ENCODE results near the gene GPR107.

Gene GPR107

GRCh38 chr9:130042406-130042884, 11.3 kb upstream of the GPR107 start:
- no peaks in the 10 kb centered on the region for H3K9me3 ChIP-seq (ENCODE audit: control insufficient read depth in 1 of 2, low read length in 2 of 2)
- H3K36me3 ChIP-seq (ENCODE audit: control insufficient read depth in 1 of 2, insufficient read depth in 2 of 2, low read length in 2 of 2), result no peaks in the 10 kb centered on the region
- peak overlapping the region; percentile 81 for H3K27ac ChIP-seq (ENCODE audit: low read depth, low read length)
- peak overlapping the region; percentile 70 to 78 for H3K9ac ChIP-seq (ENCODE audit: low read depth in 1 of 2, low read length in 2 of 2)
- H3K27me3 ChIP-seq (ENCODE audit: control insufficient read depth in 1 of 2, insufficient read depth in 2 of 2, low read length in 2 of 2), result peaks cover 19 to 22% of the 10 kb centered on the region in 2 donors
- peaks cover 9 to 26% of the 10 kb centered on the region in 2 donors for H3K4me1 ChIP-seq (ENCODE audit: control insufficient read depth in 1 of 2, insufficient read depth in 2 of 2, low read length in 2 of 2)
- peak overlapping the region; percentile 77 to 79 for H3K4me3 ChIP-seq (ENCODE audit: low read depth in 1 of 2, low read length in 2 of 2)

DNA sequence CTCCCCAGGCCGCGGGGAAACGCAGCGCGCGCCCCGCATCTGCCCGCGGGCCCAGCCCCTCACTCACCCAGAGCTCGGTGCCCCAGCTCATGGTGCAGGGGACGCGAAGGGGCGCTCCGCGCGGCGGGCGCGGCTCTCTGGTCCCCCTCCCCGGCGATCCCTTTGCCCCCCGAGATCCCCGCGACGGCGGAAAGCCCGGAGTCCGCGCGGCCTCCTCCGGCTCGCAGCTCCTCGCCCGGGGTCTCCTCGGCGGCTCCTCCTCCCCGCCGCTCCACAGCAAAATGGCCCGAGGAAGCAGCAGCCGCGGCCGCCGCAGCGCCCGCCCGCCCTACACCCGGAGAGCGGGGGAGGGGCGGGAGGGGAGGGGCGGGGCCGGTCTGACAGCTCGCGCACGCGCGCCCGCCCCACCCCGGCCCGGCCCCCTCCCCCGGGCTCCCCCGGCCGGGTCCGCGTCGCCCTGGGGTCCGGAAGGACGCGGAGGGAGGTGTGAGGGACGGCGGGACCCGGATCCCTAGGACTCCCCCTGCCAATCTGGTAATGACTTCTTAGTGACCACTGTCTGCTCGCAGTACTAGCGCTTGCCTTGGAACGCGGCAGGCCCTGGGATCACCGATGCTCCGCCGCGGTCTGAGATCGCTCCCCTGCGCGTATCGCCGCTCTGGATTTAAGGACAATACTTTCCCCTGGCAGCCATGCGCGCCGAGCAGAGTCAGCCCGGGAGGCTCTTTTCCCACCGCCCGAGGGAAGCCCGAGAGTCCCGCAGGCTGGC, 10.6 kb upstream of the GPR107 start, which contains the start of gene FNBP1:
TSS of gene FNBP1 (minus strand) at position 305 of the 769 bp plus-strand sequence. CDS start at position 91, 214 bp downstream.
- H3K27me3 ChIP-seq (ENCODE audit: control insufficient read depth in 1 of 2, insufficient read depth in 2 of 2, low read length in 2 of 2), result peaks cover 19 to 22% of the 10 kb centered on the region in 2 donors
- H3K9ac ChIP-seq (ENCODE audit: low read depth in 1 of 2, low read length in 2 of 2), result peak within 1 kb of the TSS; percentile 78 to 84
- H3K36me3 ChIP-seq (ENCODE audit: control insufficient read depth in 1 of 2, insufficient read depth in 2 of 2, low read length in 2 of 2), result no peaks in the 10 kb centered on the region
- H3K27ac ChIP-seq (ENCODE audit: low read depth, low read length), result peak within 1 kb of the TSS; percentile 81
- no peaks in the 10 kb centered on the region for H3K9me3 ChIP-seq (ENCODE audit: control insufficient read depth in 1 of 2, low read length in 2 of 2)
- H3K4me3 ChIP-seq (ENCODE audit: low read depth in 1 of 2, low read length in 2 of 2), result peak within 1 kb of the TSS; percentile 79
- H3K4me1 ChIP-seq (ENCODE audit: control insufficient read depth in 1 of 2, insufficient read depth in 2 of 2, low read length in 2 of 2), result peaks cover 9 to 26% of the 10 kb centered on the region in 2 donors

- peaks cover 9 to 26% of the 10 kb centered on the region in 2 donors for H3K4me1 ChIP-seq (ENCODE audit: control insufficient read depth in 1 of 2, insufficient read depth in 2 of 2, low read length in 2 of 2)
These were observed 9.8 kb upstream of the GPR107 start for GRCh38 chr9:130043654-130044623.

GRCh38 chr9:130045725-130046450, 7.8 kb upstream of the GPR107 start:
- Histone ChIP-seq H3K27ac (ENCODE audit: low read depth, low read length) (no peak overlapping the region), H3K4me1 (ENCODE audit: control insufficient read depth in 1 of 2, insufficient read depth in 2 of 2, low read length in 2 of 2) (peaks cover 9 to 25% of the 10 kb centered on the region in 2 donors)

More at GRCh38 chr9:130043654-130044623, 9.8 kb upstream of the GPR107 start:
- H3K27ac ChIP-seq (ENCODE audit: low read depth, low read length), result peak overlapping the region; percentile 72
- H3K36me3 ChIP-seq (ENCODE audit: control insufficient read depth in 1 of 2, insufficient read depth in 2 of 2, low read length in 2 of 2), result no peaks in the 10 kb centered on the region
- peak overlapping the region; percentile 71 to 79 for H3K4me3 ChIP-seq (ENCODE audit: low read depth in 1 of 2, low read length in 2 of 2)
- no peaks in the 10 kb centered on the region for H3K9me3 ChIP-seq (ENCODE audit: control insufficient read depth in 1 of 2, low read length in 2 of 2)
- H3K27me3 ChIP-seq (ENCODE audit: control insufficient read depth in 1 of 2, insufficient read depth in 2 of 2, low read length in 2 of 2), result peaks cover 19 to 22% of the 10 kb centered on the region in 2 donors
- peak overlapping the region; percentile 58 to 84 for H3K9ac ChIP-seq (ENCODE audit: low read depth in 1 of 2, low read length in 2 of 2)

DNA sequence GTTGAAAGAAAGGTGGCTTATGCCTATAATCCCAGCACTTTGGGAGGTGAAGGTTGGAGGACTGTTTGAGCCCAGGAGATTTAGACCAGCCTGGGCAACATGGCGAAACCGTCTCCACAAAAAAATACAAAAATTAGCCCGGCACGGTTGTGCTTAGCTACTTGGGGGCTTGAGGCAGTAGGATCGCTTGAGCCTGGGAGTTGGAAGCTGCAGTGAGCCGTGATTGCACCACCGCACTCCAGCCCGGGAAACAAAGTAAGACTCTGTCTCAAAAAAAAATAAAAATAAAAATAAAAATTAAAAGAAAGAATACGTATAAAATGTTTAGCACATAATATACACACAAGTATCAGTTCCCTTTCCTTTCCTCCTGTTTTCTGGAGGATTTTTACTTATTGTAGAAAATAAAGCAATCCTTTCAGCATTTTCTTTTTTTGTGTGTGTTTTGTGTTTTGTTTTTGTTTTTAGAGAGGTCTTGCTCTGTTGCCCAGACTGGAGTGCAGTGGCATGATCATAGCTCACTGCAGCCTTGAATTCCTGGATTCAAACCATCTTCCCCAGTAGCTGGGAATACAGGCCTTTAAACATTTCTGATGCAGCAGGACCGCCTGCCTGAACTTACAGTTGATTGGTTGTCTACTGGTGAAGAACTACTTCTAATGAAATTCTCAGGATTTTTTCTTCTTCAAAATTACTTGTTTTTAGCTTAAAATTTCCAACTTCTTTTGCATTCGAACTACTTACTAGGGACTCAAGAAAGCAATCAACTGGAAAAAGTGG, 4.1 kb upstream of the GPR107 start:
- no peak overlapping the region for H3K27ac ChIP-seq (ENCODE audit: low read depth, low read length)
- no peak overlapping the region for H3K4me3 ChIP-seq (ENCODE audit: low read depth in 1 of 2, low read length in 2 of 2)
- peaks cover 12 to 17% of the 10 kb centered on the region in 2 donors for H3K4me1 ChIP-seq (ENCODE audit: control insufficient read depth in 1 of 2, insufficient read depth in 2 of 2, low read length in 2 of 2)
- H3K27me3 ChIP-seq (ENCODE audit: control insufficient read depth in 1 of 2, insufficient read depth in 2 of 2, low read length in 2 of 2), result peaks cover 0 to 3% of the 10 kb centered on the region in 2 donors
- no peaks in the 10 kb centered on the region for H3K9me3 ChIP-seq (ENCODE audit: control insufficient read depth in 1 of 2, low read length in 2 of 2)
- no peaks in the 10 kb centered on the region for H3K36me3 ChIP-seq (ENCODE audit: control insufficient read depth in 1 of 2, insufficient read depth in 2 of 2, low read length in 2 of 2)
- no peak overlapping the region for H3K9ac ChIP-seq (ENCODE audit: low read depth in 1 of 2, low read length in 2 of 2)

More at GRCh38 chr9:130045725-130046450, 7.8 kb upstream of the GPR107 start:
- Histone ChIP-seq H3K4me3 (ENCODE audit: low read depth in 1 of 2, low read length in 2 of 2) (no peak overlapping the region), H3K27me3 (ENCODE audit: control insufficient read depth in 1 of 2, insufficient read depth in 2 of 2, low read length in 2 of 2) (peaks cover 19 to 22% of the 10 kb centered on the region in 2 donors), H3K9me3 (ENCODE audit: control insufficient read depth in 1 of 2, low read length in 2 of 2) (no peaks in the 10 kb centered on the region), H3K36me3 (ENCODE audit: control insufficient read depth in 1 of 2, insufficient read depth in 2 of 2, low read length in 2 of 2) (no peaks in the 10 kb centered on the region), H3K9ac (ENCODE audit: low read depth in 1 of 2, low read length in 2 of 2) (peak overlapping the region in 1 of 2 donors; percentile 6)

DNA sequence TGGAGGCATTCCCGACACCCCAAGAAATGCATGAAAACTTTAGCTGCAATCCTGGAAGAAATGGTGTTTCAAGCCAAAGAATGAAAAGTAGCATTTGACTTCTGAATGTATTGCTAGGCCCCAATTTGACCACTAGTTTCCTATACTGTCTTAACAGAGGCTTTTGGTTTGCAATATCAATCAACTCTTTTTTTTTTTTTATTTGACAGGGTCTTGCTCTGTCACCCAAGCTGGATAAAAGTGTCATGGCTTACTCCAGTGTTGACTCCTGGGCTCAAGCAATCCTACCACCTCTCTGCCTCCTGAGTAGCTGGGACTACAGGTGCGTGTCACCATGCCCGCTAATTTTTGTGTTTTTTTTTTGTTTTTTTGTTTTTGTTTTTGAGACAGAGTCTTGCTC, 3.2 kb upstream of the GPR107 start:
- H3K4me3 ChIP-seq (ENCODE audit: low read depth in 1 of 2, low read length in 2 of 2), result no peak overlapping the region
- peaks cover 16 to 18% of the 10 kb centered on the region in 2 donors for H3K4me1 ChIP-seq (ENCODE audit: control insufficient read depth in 1 of 2, insufficient read depth in 2 of 2, low read length in 2 of 2)
- H3K9me3 ChIP-seq (ENCODE audit: control insufficient read depth in 1 of 2, low read length in 2 of 2), result no peaks in the 10 kb centered on the region
- H3K27ac ChIP-seq (ENCODE audit: low read depth, low read length), result no peak overlapping the region
- H3K9ac ChIP-seq (ENCODE audit: low read depth in 1 of 2, low read length in 2 of 2), result no peak overlapping the region
- H3K36me3 ChIP-seq (ENCODE audit: control insufficient read depth in 1 of 2, insufficient read depth in 2 of 2, low read length in 2 of 2), result no peaks in the 10 kb centered on the region
- peaks cover 0 to under 1% of the 10 kb centered on the region in 2 donors for H3K27me3 ChIP-seq (ENCODE audit: control insufficient read depth in 1 of 2, insufficient read depth in 2 of 2, low read length in 2 of 2)

DNA sequence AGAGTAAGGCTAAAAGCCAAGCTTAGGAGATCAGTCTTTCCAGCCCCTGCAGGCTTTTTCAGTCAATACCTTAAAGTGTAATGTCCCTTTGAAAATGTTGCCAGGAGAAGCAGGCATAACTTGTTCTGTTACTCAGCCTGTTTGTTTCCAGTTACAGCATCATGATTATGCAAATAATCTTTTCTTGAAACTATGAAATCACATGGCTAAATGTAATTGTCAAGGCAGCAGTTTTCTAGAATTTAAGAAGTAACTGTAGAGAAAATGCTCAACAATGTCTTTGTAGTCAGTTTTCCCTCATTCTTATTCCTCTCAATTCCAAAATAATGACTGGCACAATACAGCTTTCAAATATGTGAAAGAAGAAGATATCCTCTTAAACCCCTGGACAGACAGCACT, 1.9 kb upstream of the GPR107 start:
- no peak overlapping the region for H3K9ac ChIP-seq (ENCODE audit: low read depth in 1 of 2, low read length in 2 of 2)
- no peaks in the 10 kb centered on the region for H3K27me3 ChIP-seq (ENCODE audit: control insufficient read depth in 1 of 2, insufficient read depth in 2 of 2, low read length in 2 of 2)
- no peaks in the 10 kb centered on the region for H3K36me3 ChIP-seq (ENCODE audit: control insufficient read depth in 1 of 2, insufficient read depth in 2 of 2, low read length in 2 of 2)
- no peaks in the 10 kb centered on the region for H3K9me3 ChIP-seq (ENCODE audit: control insufficient read depth in 1 of 2, low read length in 2 of 2)
- H3K27ac ChIP-seq (ENCODE audit: low read depth, low read length), result no peak overlapping the region
- H3K4me1 ChIP-seq (ENCODE audit: control insufficient read depth in 1 of 2, insufficient read depth in 2 of 2, low read length in 2 of 2), result peaks cover 11 to 14% of the 10 kb centered on the region in 2 donors
- no peak overlapping the region for H3K4me3 ChIP-seq (ENCODE audit: low read depth in 1 of 2, low read length in 2 of 2)

GRCh38 chr9:130053109-130053503, 600 bp upstream of the GPR107 start:
- Histone ChIP-seq H3K36me3 (ENCODE audit: control insufficient read depth in 1 of 2, insufficient read depth in 2 of 2, low read length in 2 of 2) (no peaks in the 10 kb centered on the region), H3K27ac (ENCODE audit: low read depth, low read length) (peak overlapping the region; percentile 75), H3K9ac (ENCODE audit: low read depth in 1 of 2, low read length in 2 of 2) (peak overlapping the region; percentile 72 to 88), H3K4me3 (ENCODE audit: low read depth in 1 of 2, low read length in 2 of 2) (peak overlapping the region; percentile 88 to 93), H3K9me3 (ENCODE audit: control insufficient read depth in 1 of 2, low read length in 2 of 2) (no peaks in the 10 kb centered on the region), H3K4me1 (ENCODE audit: control insufficient read depth in 1 of 2, insufficient read depth in 2 of 2, low read length in 2 of 2) (peaks cover 11 to 14% of the 10 kb centered on the region in 2 donors), H3K27me3 (ENCODE audit: control insufficient read depth in 1 of 2, insufficient read depth in 2 of 2, low read length in 2 of 2) (no peaks in the 10 kb centered on the region)

DNA sequence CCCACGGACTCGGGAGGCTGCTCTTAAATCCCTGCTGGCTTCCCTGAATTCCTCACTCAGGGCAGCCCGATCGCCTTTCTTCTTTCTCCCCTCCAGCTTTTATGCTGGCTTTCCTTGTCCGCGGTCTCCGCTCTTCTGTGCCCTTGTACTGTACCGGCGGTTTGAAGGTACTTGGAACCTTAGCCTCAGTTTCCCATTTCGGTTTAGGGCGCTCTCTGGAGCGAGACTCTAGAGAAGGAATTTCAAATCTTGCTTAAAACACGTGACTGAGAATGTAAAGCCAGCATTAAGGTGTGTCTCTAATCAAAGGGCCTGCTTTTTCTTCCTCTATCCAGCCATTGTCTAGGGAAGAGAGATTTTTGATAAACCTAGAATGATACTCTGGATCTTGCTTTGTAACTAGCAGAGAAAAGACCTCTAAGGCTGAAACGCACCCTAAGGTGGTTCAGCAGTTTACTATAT, 650 bp downstream of the GPR107 start:
- Histone ChIP-seq H3K36me3 (ENCODE audit: control insufficient read depth in 1 of 2, insufficient read depth in 2 of 2, low read length in 2 of 2) (no peaks in the 10 kb centered on the region), H3K9me3 (ENCODE audit: control insufficient read depth in 1 of 2, low read length in 2 of 2) (no peaks in the 10 kb centered on the region), H3K27me3 (ENCODE audit: control insufficient read depth in 1 of 2, insufficient read depth in 2 of 2, low read length in 2 of 2) (no peaks in the 10 kb centered on the region), H3K4me3 (ENCODE audit: low read depth in 1 of 2, low read length in 2 of 2) (peak overlapping the region; percentile 88 to 93), H3K27ac (ENCODE audit: low read depth, low read length) (peak overlapping the region; percentile 75), H3K9ac (ENCODE audit: low read depth in 1 of 2, low read length in 2 of 2) (peak overlapping the region; percentile 72 to 88), H3K4me1 (ENCODE audit: control insufficient read depth in 1 of 2, insufficient read depth in 2 of 2, low read length in 2 of 2) (peaks cover 11 to 14% of the 10 kb centered on the region in 2 donors)

Measured in duodenal mucosa (tissue), 2 donors.